Esophagus muscularis mucosa (tissue), 3 donors: ENCODE data around the gene SOX9.

ENCODE experiments used
- CTCF ChIP-seq, 3 experiments: fragments of 200-600 bp in 2 of 3; fragments of 450-650 bp in 1 of 3; sonication (generic) in 2 of 3; IDR thresholded peaks; one replicate each; pipeline ENCODE4 v1.5.1; 2017 to 2019; ENCODE audit warnings: antibody characterized with exemption in 3 of 3, mild to moderate bottlenecking in 2 of 3, moderate library complexity in 1 of 3
- POLR2A ChIP-seq: fragments of 450-650 bp; IDR thresholded peaks from one replicate; pipeline ENCODE4 v1.6.1; 2017; ENCODE audit warnings: antibody characterized with exemption, moderate library complexity, mild to moderate bottlenecking, low read depth

DNA sequence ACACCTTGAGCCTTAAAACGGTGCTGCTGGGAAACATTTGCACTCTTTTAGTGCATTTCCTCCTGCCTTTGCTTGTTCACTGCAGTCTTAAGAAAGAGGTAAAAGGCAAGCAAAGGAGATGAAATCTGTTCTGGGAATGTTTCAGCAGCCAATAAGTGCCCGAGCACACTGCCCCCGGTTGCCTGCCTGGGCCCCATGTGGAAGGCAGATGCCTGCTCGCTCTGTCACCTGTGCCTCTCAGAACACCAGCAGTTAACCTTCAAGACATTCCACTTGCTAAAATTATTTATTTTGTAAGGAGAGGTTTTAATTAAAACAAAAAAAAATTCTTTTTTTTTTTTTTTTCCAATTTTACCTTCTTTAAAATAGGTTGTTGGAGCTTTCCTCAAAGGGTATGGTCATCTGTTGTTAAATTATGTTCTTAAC is 4.4 kb downstream of the SOX9 start:
- TF ChIP-seq POLR2A (no peak), CTCF (IDR thresholded peaks at IDR 0.05) (no peak)
